ENCODE data around the gene NEDD9.

Gene NEDD9

DNA sequence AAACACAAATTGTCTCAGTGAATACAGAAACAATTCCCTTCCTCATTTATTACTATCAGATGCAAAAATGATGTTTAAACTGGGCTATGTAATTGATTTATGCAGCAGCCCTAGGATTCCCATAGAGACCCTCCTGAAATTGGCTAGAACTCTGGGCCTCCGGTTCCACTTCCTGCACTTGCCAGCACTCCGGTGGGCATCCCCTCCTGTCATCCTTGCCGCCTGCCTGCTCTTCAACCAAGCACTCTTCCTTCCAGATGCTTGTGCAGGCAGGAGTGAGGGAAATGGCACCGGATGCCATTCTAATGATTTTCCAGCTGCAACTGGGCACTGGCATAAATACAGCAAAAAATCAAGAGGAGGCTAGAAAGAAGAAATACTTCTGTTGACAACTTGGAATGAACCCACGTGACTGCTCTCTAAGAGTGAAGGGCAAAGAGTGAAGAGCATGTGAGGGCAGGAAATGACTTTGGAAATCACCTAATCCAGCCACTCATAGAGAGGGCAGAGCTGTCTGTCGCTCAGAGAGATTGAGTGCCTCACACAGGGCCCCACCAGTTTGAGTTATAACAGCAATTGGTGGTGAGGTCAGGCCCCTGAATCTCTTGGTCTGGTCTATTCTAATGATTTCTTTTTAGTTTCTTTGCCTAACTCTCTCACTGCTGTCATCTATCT is 3.7 kb upstream of the NEDD9 start:
- H3K4me3 ChIP-seq (replicated peaks in 1 of 2; ENCODE audit: low read depth in 2 of 2, low read length in 2 of 2): no peak overlapping the region
- TF ChIP-seq, protein P1, sequence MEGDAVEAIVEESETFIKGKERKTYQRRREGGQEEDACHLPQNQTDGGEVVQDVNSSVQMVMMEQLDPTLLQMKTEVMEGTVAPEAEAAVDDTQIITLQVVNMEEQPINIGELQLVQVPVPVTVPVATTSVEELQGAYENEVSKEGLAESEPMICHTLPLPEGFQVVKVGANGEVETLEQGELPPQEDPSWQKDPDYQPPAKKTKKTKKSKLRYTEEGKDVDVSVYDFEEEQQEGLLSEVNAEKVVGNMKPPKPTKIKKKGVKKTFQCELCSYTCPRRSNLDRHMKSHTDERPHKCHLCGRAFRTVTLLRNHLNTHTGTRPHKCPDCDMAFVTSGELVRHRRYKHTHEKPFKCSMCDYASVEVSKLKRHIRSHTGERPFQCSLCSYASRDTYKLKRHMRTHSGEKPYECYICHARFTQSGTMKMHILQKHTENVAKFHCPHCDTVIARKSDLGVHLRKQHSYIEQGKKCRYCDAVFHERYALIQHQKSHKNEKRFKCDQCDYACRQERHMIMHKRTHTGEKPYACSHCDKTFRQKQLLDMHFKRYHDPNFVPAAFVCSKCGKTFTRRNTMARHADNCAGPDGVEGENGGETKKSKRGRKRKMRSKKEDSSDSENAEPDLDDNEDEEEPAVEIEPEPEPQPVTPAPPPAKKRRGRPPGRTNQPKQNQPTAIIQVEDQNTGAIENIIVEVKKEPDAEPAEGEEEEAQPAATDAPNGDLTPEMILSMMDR (IDR thresholded peaks at IDR 0.05; ENCODE audit: low read depth, low read length): no peak
- DNase-seq (ENCODE audit: low read depth in 2 of 2): peak in 1 of 2 donors; percentile 46

DNA sequence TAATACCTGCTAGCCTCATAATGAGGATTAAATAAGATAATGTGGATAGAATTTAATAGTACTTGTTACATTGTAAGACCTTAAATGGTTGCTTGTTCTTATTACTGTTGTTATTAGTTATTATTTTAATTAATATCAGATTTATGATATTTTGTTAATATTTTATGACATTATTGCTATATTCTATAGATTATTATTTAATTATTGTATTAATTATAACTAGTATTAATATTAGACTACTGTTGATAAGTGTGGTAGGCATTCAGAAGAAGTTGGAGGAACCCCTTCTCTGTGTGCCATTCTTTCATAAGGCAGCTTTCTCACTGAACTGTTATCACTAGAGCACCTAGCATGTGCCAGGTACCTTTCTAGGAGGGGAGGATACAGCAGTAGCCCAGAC is 2.6 kb upstream of the NEDD9 start:
- H3K4me3 ChIP-seq (replicated peaks in 1 of 2; ENCODE audit: low read depth in 2 of 2, low read length in 2 of 2): no peak overlapping the region
- DNase-seq (ENCODE audit: low read depth in 2 of 2): no peak
- TF ChIP-seq, protein P1 (IDR thresholded peaks at IDR 0.05; ENCODE audit: low read depth, low read length): no peak

DNA sequence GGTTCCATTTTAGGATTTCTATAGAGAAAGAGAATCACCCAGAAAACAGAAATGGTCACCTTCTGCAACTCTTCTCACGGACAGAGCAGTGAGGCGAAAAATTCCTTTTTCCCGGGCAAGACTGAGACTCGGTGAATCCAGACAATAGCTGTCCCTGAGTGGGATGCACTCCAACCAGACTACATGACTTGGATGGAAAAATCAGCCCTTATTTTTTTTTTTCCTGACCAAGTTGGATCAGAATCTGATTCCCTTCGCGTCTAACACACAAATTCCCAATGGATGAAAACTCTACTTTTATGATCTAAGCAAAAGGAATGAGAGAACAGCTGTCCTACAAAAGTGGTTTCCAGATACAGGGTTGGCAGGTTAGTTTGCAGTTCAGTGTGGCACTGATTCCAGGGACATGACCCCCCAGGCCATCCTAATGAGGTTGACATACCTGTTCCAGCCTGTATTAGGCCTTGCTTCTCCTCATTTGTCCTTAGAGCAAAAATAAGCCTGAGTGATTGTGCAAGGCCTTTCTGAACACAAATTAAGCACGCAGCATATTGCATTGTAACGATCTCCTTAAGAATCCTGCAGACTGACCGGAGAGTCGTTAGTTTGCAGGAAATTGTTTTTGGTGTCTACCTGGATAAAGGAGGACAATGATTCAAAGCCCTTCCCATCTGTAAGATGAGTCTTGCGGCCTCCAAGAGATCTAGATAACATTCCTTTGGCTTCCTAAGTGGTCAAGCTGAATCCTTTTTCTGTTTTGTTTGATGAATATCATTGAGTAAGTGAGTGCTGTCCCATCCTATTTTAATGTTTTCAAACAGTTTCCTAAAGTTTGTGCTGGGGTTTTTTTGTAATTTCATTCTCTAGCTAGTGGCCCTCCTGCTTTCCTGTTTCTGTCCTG is 1.5 kb upstream of the NEDD9 start:
- DNase-seq (ENCODE audit: low read depth in 2 of 2): no peak
- TF ChIP-seq, protein P1 (IDR thresholded peaks at IDR 0.05; ENCODE audit: low read depth, low read length): no peak
- H3K4me3 ChIP-seq (replicated peaks in 1 of 2; ENCODE audit: low read depth in 2 of 2, low read length in 2 of 2): no peak overlapping the region

DNA sequence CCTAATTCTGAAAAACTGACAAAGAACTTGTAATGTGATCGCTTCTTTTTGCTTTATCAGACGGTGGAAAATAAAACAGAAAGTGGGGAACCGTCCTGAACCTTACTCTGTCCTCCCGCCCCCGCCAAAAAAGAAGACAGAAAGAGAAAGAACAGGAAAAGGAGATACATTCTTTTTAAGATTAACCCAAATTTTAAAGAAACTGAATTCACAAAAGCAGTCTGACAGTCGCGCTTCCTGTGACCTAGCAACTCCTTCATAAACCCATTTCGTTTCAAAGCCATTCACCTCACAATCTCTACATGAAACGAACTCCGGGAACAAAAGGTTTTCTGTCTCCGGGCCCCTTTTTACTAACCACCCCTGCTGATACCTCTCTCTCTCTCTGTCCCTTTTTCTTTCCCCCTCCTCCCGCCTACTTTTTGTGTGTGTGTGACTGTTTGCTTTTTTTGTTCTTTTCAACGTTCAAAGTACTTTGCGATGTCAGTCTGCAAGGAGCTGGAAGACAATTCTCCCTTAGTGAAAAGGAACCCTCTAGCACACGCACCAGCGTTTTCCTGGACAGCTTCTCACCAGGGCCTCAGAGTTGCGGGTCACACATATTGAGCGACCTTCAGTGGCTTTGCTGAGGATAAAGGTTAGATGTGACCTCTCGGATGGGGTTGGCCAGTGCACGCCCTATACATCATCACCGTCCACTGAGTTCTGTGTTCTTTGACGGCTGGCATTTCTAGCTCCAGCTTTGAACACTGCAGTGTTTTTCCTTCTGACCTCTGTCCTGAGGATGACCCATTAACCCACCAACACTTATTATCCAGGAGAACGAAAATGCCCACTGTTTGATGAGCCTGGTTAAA is 530 bp upstream of the NEDD9 start:
- TF ChIP-seq, protein P1 (IDR thresholded peaks at IDR 0.05; ENCODE audit: low read depth, low read length): no peak
- DNase-seq (ENCODE audit: low read depth in 2 of 2): no peak
- peak overlapping the region; percentile 65 to 76 for H3K4me3 ChIP-seq (replicated peaks in 1 of 2; ENCODE audit: low read depth in 2 of 2, low read length in 2 of 2)

DNA sequence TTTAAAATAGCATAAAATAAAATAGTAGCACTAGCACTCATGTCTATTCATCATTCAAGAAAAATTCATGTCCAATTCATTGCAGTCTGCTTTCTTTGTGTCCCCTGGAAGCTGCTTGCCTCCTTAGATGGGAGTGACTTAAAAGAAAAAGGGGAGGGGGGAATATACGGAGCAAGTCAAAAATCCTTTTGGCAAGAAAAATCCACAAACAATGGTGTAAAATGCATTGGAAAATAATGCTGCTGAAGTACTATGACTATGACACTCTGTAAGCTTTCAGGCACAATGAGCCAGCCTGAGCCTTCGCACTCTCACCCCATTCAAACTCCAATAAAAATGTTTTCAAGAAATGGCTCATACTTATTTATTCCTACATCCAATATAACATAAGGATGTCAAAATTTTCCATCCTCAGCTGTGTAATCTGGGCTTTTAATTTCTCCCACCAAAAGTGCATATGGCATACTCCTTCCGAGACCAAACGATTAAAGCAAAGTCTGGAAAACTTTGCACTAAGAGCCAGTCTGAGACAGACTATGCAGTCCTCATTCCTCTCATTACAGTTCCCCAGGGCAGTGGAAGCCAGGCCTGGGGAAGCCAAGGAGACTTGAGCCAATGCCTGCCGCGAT is 790 bp downstream of the NEDD9 start:
- TF ChIP-seq, protein P1 (IDR thresholded peaks at IDR 0.05; ENCODE audit: low read depth, low read length): no peak
- H3K4me3 ChIP-seq (replicated peaks in 1 of 2; ENCODE audit: low read depth in 2 of 2, low read length in 2 of 2): peak overlapping the region; percentile 65 to 76
- DNase-seq (ENCODE audit: low read depth in 2 of 2): peak; percentile 69 to 79

DNA sequence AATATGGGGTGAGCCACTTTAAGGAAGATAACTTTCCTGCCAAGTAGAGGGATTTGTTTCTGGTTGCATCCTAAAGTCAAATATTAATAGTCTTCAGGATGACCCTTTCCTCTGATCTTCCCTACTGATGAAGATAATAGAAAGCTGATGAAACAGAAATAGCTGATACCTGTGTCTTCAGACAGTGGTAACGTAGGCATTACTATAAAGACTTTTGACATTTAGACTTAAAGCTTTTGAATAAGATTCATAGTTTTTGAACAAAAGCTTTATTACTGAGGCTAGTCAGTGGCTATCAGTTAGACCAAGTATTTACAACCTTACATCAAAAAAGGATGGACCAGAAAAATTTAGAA is 1.4 kb downstream of the NEDD9 start:
- TF ChIP-seq, protein P1 (IDR thresholded peaks at IDR 0.05; ENCODE audit: low read depth, low read length): no peak
- DNase-seq (ENCODE audit: low read depth in 2 of 2): no peak
- H3K4me3 ChIP-seq (replicated peaks in 1 of 2; ENCODE audit: low read depth in 2 of 2, low read length in 2 of 2): peak overlapping the region; percentile 65 to 76
